Occipital lobe (tissue), 2 donors: ENCODE results near the gene RBM4B. TPM values are rescaled to one million over a fixed set of nuclear protein-coding genes. Genes with fewer than 3 reads are reported as not detected.

ENCODE experiments used
- DNase-seq: peaks from one replicate; lab custom pipeline; 2025; lab: John Stamatoyannopoulos, UW
- total RNA-seq: library from RNA; depleted of rRNA; stranded (reverse); fragments of >200 nt; gene quantifications from one replicate; pipeline ENCODE4 v1.2.3, GENCODE V29; 2014

The RBM4B gene
- total RNA-seq, 1 donor from 2014 or later: 94.5 TPM

- no peak for DNase-seq
Measured at GRCh38 chr11:66686801-66687750, 9.4 kb upstream of the RBM4B start.

GRCh38 chr11:66686100-66686785 is 8.6 kb upstream of the RBM4B start:
- no peak for DNase-seq

- DNase-seq: no peak
Measured at GRCh38 chr11:66685276-66686099, 7.8 kb upstream of the RBM4B start.

- no peak for DNase-seq
Measured at GRCh38 chr11:66684635-66685034, 6.9 kb upstream of the RBM4B start.

GRCh38 chr11:66683877-66684276 is 6.2 kb upstream of the RBM4B start:
- no peak for DNase-seq

GRCh38 chr11:66680966-66681645 is 3.4 kb upstream of the RBM4B start:
- DNase-seq: no peak

- DNase-seq: no peak
Measured at GRCh38 chr11:66676931-66677598, 622 bp downstream of the RBM4B start.

GRCh38 chr11:66676282-66676919 is 1.3 kb downstream of the RBM4B start:
- no peak for DNase-seq

- DNase-seq: no peak
Measured at GRCh38 chr11:66674964-66675602, 2.6 kb downstream of the RBM4B start.

- DNase-seq: no peak
Measured at GRCh38 chr11:66670816-66671215, 6.9 kb downstream of the RBM4B start.

- DNase-seq: no peak
Measured at GRCh38 chr11:66665369-66665768, 12.3 kb downstream of the RBM4B start.

GRCh38 chr11:66663741-66664296 is 13.9 kb downstream of the RBM4B start:
- DNase-seq: no peak

GRCh38 chr11:66659763-66660162 is 17.9 kb downstream of the RBM4B start:
- no peak for DNase-seq

- no peak for DNase-seq
Measured at GRCh38 chr11:66653123-66653522, 24.6 kb downstream of the RBM4B start.

GRCh38 chr11:66652651-66653050 is 25.0 kb downstream of the RBM4B start:
- no peak for DNase-seq

- no peak for DNase-seq
Measured at GRCh38 chr11:66651016-66651415, 26.7 kb downstream of the RBM4B start.

- DNase-seq: no peak
Measured at GRCh38 chr11:66649903-66650302, 27.8 kb downstream of the RBM4B start.

GRCh38 chr11:66646828-66647227 is 30.9 kb downstream of the RBM4B start:
- DNase-seq: no peak

- no peak for DNase-seq
Measured at GRCh38 chr11:66643745-66644437, 33.8 kb downstream of the RBM4B start.
